ENCODE measurements around the gene CEP170B. TPM values are rescaled to one million over a fixed set of nuclear protein-coding genes. Genes with fewer than 3 reads are reported as not detected.
"Not testable (repeated sequence)": the region's sequence is repeated elsewhere in the genome, so short reads cannot be mapped to it uniquely, and the experiment has no call there.

Gene CEP170B
- total and polyA plus RNA-seq, 2 of the 13 experiments (the other 11 are each of a cell fraction or from before 2014, with no cell fraction given), result 4.3 to 8.8 TPM

DNA sequence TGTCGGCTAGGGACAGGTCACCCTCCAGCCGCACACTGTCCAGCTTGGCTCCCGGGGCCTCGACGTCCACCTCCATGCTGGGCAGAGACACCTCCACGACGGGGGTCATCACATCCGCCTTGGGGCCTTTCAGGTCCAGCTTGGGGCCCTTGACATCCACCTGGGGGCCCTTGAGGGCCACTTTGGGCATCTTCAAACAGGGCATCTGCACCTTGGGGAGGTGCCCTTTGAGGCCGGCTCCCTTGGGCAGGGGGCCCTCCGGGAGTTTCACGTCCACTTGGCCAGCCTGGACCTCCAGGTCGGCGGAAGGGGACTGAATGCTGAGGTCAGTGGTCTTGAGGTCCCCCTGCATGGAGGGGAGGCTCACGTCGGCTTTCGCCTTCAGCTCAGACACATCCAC lies 77.5 kb downstream of the CEP170B start:
- H3K4me3 ChIP-seq (replicated peaks in 1 of 3; ENCODE audit: insufficient read depth in 1 of 3, low read depth in 2 of 3, low read length in 3 of 3), result no peak overlapping the region
- H3K36me3 ChIP-seq (replicated peaks in 1 of 2; ENCODE audit: control insufficient read depth in 1 of 2, insufficient read depth in 2 of 2, low read length in 2 of 2), result no peaks in the 10 kb centered on the region
- BruUV-seq (replicated peaks), result no TSS peak
- no peak for ATAC-seq
- no peak overlapping the region for H3K9ac ChIP-seq (ENCODE audit: insufficient read depth, low read depth, low read length)
- DNase-seq (ENCODE audit: low spot score), result no peak
- ChIA-PET CTCF (ENCODE audit: low intra/inter-chr PET ratio, low total read pairs) (no interaction called here), POLR2A (no interaction called here)
- peaks cover 7 to 67% of the 10 kb centered on the region in 2 experiments for H3K27me3 ChIP-seq (ENCODE audit: control insufficient read depth in 1 of 2, insufficient read depth in 2 of 2, low read length in 2 of 2)
- no peaks in the 10 kb centered on the region for H3K79me2 ChIP-seq (ENCODE audit: insufficient read depth, low read length)
- H2AFZ ChIP-seq (ENCODE audit: low read length), result no peak overlapping the region
- FAIRE-seq, result no peak
- H3K4me1 ChIP-seq (ENCODE audit: insufficient read depth, low read length), result no peaks in the 10 kb centered on the region
- no peak for TF ChIP-seq HDAC6 (IDR thresholded peaks at IDR 0.05; ENCODE audit: low read depth, low read length)
- TF ChIP-seq, protein P1, sequence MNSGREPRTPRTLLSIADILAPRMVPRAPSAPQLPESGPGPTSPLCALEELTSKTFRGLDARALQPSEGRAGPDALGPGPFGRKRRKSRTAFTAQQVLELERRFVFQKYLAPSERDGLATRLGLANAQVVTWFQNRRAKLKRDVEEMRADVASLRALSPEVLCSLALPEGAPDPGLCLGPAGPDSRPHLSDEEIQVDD (CRISPR knock-in tag; IDR thresholded peaks at IDR 0.05; ENCODE audit: borderline replicate concordance), result no peak
- no peak overlapping the region for H3K4me2 ChIP-seq (ENCODE audit: low read depth, low read length)
- in situ Hi-C loops (cut with HindIII; ENCODE audit: extremely low pct_ligation_motif_present, low pct_unique_long_range_greater_than_20kb) (no loop called here), intact Hi-C loops (cut with micrococcal nuclease; ENCODE audit: unreplicated experiment) (no loop called here)
- no peaks in the 10 kb centered on the region for H4K20me1 ChIP-seq (ENCODE audit: insufficient read depth, low read length)
- WGBS (ENCODE audit: low lambda C conversion rate), result no CpG with 5 or more reads among the region's 16 CpGs
- H3K9me3 ChIP-seq (ENCODE audit: low read length), result no peaks in the 10 kb centered on the region
- no peak overlapping the region for H3K27ac ChIP-seq (ENCODE audit: extremely low read length, insufficient read depth, low read length)

DNA sequence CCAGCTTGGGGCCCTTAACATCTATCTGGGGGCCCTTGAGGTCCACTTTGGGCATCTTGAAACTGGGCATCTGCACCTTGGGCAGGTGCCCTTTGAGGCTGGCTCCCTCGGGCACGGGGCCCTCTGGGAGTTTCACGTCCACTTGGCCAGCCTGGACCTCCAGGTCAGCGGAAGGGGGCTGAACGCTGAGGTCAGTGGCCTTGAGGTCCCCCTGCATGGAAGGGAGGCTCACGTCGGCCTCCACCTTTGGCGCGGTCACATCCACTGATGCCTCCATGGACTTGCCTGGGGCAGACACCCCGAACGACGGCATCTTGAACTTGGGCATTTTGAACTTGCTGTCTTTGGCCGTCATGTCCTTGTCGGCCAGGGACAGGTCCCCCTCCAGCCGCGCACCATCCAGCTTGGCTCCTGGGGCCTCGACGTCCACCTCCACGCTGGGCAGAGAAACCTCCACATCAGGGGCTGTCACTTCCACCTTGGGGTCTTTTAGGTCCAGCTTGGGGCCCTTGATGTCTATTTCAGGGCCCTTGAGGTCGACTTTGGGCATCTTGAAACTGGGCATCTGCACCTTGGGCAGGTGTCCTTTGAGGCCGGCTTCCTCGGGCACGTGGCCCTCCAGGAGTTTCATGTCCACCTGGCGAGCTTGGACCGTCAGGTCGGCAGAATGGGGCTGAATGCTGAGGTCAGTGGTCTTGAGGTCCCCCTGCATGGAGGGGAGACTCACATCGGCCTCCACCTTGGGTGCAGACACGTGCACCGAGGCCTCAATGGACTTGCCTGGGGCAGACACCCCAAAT lies 78.3 kb downstream of the CEP170B start:
- H3K79me2 ChIP-seq (ENCODE audit: insufficient read depth, low read length); H3K4me2 ChIP-seq (ENCODE audit: low read depth, low read length); H3K9me3 ChIP-seq (ENCODE audit: low read length); POLR2A ChIA-PET; in situ Hi-C loops (cut with HindIII; ENCODE audit: extremely low pct_ligation_motif_present, low pct_unique_long_range_greater_than_20kb); H3K27ac ChIP-seq (ENCODE audit: extremely low read length, insufficient read depth, low read length); H3K4me3 ChIP-seq (replicated peaks in 1 of 3; ENCODE audit: insufficient read depth in 1 of 3, low read depth in 2 of 3, low read length in 3 of 3); ATAC-seq; H4K20me1 ChIP-seq (ENCODE audit: insufficient read depth, low read length); FAIRE-seq; H3K4me1 ChIP-seq (ENCODE audit: insufficient read depth, low read length); H3K9ac ChIP-seq (ENCODE audit: insufficient read depth, low read depth, low read length); H2AFZ ChIP-seq (ENCODE audit: low read length); intact Hi-C loops (cut with micrococcal nuclease; ENCODE audit: unreplicated experiment); BruUV-seq (replicated peaks); H3K36me3 ChIP-seq (replicated peaks in 1 of 2; ENCODE audit: control insufficient read depth in 1 of 2, insufficient read depth in 2 of 2, low read length in 2 of 2); DNase-seq (ENCODE audit: low spot score); CTCF ChIA-PET (ENCODE audit: low intra/inter-chr PET ratio, low total read pairs): not testable (repeated sequence)
- peaks cover 8 to 59% of the 10 kb centered on the region in 2 experiments for H3K27me3 ChIP-seq (ENCODE audit: control insufficient read depth in 1 of 2, insufficient read depth in 2 of 2, low read length in 2 of 2)
- WGBS (ENCODE audit: low lambda C conversion rate), result 48% methylated on average over 15 of the region's 29 CpGs

DNA sequence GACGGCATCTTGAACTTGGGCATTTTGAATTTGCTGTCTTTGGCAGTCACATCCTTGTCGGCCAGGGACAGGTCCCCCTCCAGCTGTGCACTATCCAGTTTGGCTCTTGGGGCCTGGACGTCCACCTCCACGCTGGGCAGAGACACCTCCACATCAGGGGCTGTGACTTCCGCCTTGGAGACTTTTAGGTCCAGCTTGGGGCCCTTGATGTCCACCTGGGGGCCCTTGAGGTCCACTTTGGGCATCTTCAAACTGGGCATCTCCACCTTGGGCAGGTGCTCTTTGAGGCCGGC lies 78.9 kb downstream of the CEP170B start:
- H3K4me3 ChIP-seq (replicated peaks in 1 of 3; ENCODE audit: insufficient read depth in 1 of 3, low read depth in 2 of 3, low read length in 3 of 3); in situ Hi-C loops (cut with HindIII; ENCODE audit: extremely low pct_ligation_motif_present, low pct_unique_long_range_greater_than_20kb); H2AFZ ChIP-seq (ENCODE audit: low read length); H4K20me1 ChIP-seq (ENCODE audit: insufficient read depth, low read length); intact Hi-C loops (cut with micrococcal nuclease; ENCODE audit: unreplicated experiment); CTCF ChIA-PET (ENCODE audit: low intra/inter-chr PET ratio, low total read pairs); POLR2A ChIA-PET; H3K27ac ChIP-seq (ENCODE audit: extremely low read length, insufficient read depth, low read length); H3K4me2 ChIP-seq (ENCODE audit: low read depth, low read length); H3K79me2 ChIP-seq (ENCODE audit: insufficient read depth, low read length); H3K9ac ChIP-seq (ENCODE audit: insufficient read depth, low read depth, low read length); DNase-seq (ENCODE audit: low spot score); BruUV-seq (replicated peaks); H3K4me1 ChIP-seq (ENCODE audit: insufficient read depth, low read length); H3K36me3 ChIP-seq (replicated peaks in 1 of 2; ENCODE audit: control insufficient read depth in 1 of 2, insufficient read depth in 2 of 2, low read length in 2 of 2); FAIRE-seq; ATAC-seq; H3K9me3 ChIP-seq (ENCODE audit: low read length): not testable (repeated sequence)
- peaks cover 8 to 55% of the 10 kb centered on the region in 2 experiments for H3K27me3 ChIP-seq (ENCODE audit: control insufficient read depth in 1 of 2, insufficient read depth in 2 of 2, low read length in 2 of 2)
- WGBS (ENCODE audit: low lambda C conversion rate), result no CpG with 5 or more reads among the region's 6 CpGs

DNA sequence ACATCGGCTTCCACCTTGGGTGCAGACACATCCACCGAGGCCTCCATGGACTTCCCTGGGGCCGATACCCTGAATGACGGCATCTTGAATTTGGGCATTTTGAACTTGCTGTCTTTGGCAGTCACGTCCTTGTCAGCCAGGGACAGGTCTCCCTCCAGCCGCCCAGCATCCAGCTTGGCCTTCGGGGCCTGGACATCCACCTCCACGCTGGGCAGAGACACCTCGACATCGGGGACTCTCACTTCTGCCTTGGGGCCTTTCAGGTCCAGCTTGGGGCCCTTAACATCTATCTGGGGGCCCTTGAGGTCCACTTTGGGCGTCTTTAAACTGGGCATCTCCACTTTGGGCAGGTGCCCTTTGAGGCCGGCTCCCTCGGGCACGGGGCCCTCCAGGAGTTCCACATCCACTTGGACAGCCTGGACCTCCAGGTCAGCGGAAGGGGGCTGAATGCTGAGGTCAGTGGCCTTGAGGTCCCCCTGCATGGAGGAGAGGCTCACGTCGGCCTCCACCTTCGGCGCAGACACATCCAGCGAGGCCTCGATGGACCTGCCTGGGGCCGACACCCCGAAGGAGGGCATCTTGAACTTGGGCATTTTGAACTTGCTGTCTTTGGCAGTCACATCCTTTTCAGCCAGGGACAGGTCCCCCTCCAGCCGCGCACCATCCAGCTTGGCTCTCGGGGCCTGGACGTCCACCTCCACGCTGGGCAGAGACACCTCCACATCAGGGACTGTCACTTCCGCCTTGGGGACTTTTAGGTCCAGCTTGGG lies 79.6 kb downstream of the CEP170B start:
- H3K27me3 ChIP-seq (ENCODE audit: control insufficient read depth in 1 of 2, insufficient read depth in 2 of 2, low read length in 2 of 2), result peaks cover 8 to 55% of the 10 kb centered on the region in 2 experiments
- H3K9me3 ChIP-seq (ENCODE audit: low read length); intact Hi-C loops (cut with micrococcal nuclease; ENCODE audit: unreplicated experiment); H3K4me1 ChIP-seq (ENCODE audit: insufficient read depth, low read length); H2AFZ ChIP-seq (ENCODE audit: low read length); BruUV-seq (replicated peaks); H3K4me3 ChIP-seq (replicated peaks in 1 of 3; ENCODE audit: insufficient read depth in 1 of 3, low read depth in 2 of 3, low read length in 3 of 3); ATAC-seq; CTCF ChIA-PET (ENCODE audit: low intra/inter-chr PET ratio, low total read pairs); H3K27ac ChIP-seq (ENCODE audit: extremely low read length, insufficient read depth, low read length); FAIRE-seq; in situ Hi-C loops (cut with HindIII; ENCODE audit: extremely low pct_ligation_motif_present, low pct_unique_long_range_greater_than_20kb); H3K4me2 ChIP-seq (ENCODE audit: low read depth, low read length); POLR2A ChIA-PET; DNase-seq (ENCODE audit: low spot score); H4K20me1 ChIP-seq (ENCODE audit: insufficient read depth, low read length); H3K36me3 ChIP-seq (replicated peaks in 1 of 2; ENCODE audit: control insufficient read depth in 1 of 2, insufficient read depth in 2 of 2, low read length in 2 of 2); H3K9ac ChIP-seq (ENCODE audit: insufficient read depth, low read depth, low read length); H3K79me2 ChIP-seq (ENCODE audit: insufficient read depth, low read length): not testable (repeated sequence)
- WGBS (ENCODE audit: low lambda C conversion rate), result 0% methylated on average over 4 of the region's 29 CpGs
